MCF 10A (cell line): Measurements from ENCODE around the gene CCDC110. TPM values are rescaled to one million over a fixed set of nuclear protein-coding genes. Genes with fewer than 3 reads are reported as not detected.
"Not testable (repeated sequence)": the region's sequence is repeated elsewhere in the genome, so short reads cannot be mapped to it uniquely, and the experiment has no call there.

Experiments
- BruUV-seq: library from RNA; stranded (reverse); fragments of 400-500 nt; replicated peaks from 2 replicates; lab custom pipeline; 2021; lab: Mats Ljungman, UMichigan
- CTCF ChIA-PET: fragments of 300-600 bp; sonication (Branson Sonifier 250); formaldehyde crosslinking; extraction: SDS; loops from one replicate; lab custom pipeline; 2021; ENCODE audit warnings: antibody characterized with exemption, inconsistent platforms; lab: Yijun Ruan, JAX
- POLR2A ChIA-PET: fragments of 300-600, 350-650 bp; sonication (Branson Sonifier 250); formaldehyde crosslinking; extraction: SDS; loops from one replicate; lab custom pipeline; 2020; ENCODE audit warnings: antibody characterized with exemption, inconsistent platforms; lab: Yijun Ruan, JAX
- DNase-seq: peaks from one replicate; pipeline ENCODE4 v3.0.0-alpha.2; 2018; ENCODE audit not compliant: unreplicated experiment
- H3K27ac Mint-ChIP-seq: one replicate; pipeline ENCODE4 v1.8.0; 2022; ENCODE audit warnings: mild to moderate bottlenecking, low read depth, mixed read lengths; ENCODE audit not compliant: unreplicated experiment
- H3K27me3 Mint-ChIP-seq: one replicate; pipeline ENCODE4 v1.8.0; 2022; ENCODE audit warnings: mixed read lengths; ENCODE audit not compliant: insufficient read depth, unreplicated experiment
- H3K36me3 Mint-ChIP-seq: one replicate; pipeline ENCODE4 v1.8.0; 2022; ENCODE audit warnings: mild to moderate bottlenecking, moderate library complexity, mixed read lengths; ENCODE audit not compliant: insufficient read depth, unreplicated experiment
- H3K4me1 Mint-ChIP-seq: one replicate; pipeline ENCODE4 v1.8.0; 2022; ENCODE audit warnings: mixed read lengths; ENCODE audit not compliant: insufficient read depth, unreplicated experiment
- H3K4me3 Mint-ChIP-seq: one replicate; pipeline ENCODE4 v1.8.0; 2022; ENCODE audit warnings: mild to moderate bottlenecking, moderate library complexity, mixed read lengths; ENCODE audit not compliant: unreplicated experiment
- H3K9me3 Mint-ChIP-seq: one replicate; pipeline ENCODE4 v1.8.0; 2022; ENCODE audit warnings: mixed read lengths; ENCODE audit not compliant: unreplicated experiment
- intact Hi-C: fragments of 100-400 bp; cut with micrococcal nuclease; formaldehyde crosslinking; loops from 2 replicates; pipeline ENCODE4 v1.14.1; 2022
- total RNA-seq: library from RNA; stranded (reverse); gene quantifications from 2 replicates; pipeline ENCODE4 v1.2.3, GENCODE V29; 2022
- TF ChIP-seq, protein P1 (sequence below): fragments of 200-600 bp; IDR thresholded peaks from one replicate; pipeline ENCODE4 v1.8.0; 2022; ENCODE audit warnings: antibody characterized with exemption, mild to moderate bottlenecking; ENCODE audit not compliant: unreplicated experiment

The CCDC110 gene
- total RNA-seq, 1 experiment from 2014 or later, result not detected

DNA sequence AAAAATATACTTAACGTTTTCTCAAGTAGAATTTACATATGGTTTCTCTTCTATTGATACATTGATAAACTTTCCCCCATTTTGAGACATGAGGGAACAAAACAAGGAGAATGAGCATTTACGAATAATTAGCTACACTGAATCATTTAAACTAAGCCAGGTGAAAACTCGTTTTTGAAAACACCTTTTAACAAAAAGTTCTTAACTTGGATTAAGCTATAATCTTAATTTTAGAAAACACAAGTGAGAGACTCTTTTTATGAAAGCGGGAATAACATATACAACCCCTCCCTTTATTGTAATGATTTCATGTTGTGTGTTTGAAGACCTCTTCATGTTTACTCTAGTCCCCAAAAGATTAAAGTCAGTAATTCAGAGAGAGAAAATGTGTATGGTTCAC, 43.7 kb upstream of the CCDC110 start:
- ChIA-PET POLR2A (no interaction called here), CTCF (no interaction called here)
- Mint-ChIP-seq H3K27me3 (no peaks in the 10 kb centered on the region), H3K27ac (no peak overlapping the region), H3K4me1 (no peaks in the 10 kb centered on the region), H3K9me3 (no peaks in the 10 kb centered on the region), H3K4me3 (no peak overlapping the region), H3K36me3 (no peaks in the 10 kb centered on the region)
- DNase-seq, result no peak
- intact Hi-C loops, result no loop called here
- TF ChIP-seq, protein P1, sequence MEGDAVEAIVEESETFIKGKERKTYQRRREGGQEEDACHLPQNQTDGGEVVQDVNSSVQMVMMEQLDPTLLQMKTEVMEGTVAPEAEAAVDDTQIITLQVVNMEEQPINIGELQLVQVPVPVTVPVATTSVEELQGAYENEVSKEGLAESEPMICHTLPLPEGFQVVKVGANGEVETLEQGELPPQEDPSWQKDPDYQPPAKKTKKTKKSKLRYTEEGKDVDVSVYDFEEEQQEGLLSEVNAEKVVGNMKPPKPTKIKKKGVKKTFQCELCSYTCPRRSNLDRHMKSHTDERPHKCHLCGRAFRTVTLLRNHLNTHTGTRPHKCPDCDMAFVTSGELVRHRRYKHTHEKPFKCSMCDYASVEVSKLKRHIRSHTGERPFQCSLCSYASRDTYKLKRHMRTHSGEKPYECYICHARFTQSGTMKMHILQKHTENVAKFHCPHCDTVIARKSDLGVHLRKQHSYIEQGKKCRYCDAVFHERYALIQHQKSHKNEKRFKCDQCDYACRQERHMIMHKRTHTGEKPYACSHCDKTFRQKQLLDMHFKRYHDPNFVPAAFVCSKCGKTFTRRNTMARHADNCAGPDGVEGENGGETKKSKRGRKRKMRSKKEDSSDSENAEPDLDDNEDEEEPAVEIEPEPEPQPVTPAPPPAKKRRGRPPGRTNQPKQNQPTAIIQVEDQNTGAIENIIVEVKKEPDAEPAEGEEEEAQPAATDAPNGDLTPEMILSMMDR, result no peak
- no TSS peak for BruUV-seq

DNA sequence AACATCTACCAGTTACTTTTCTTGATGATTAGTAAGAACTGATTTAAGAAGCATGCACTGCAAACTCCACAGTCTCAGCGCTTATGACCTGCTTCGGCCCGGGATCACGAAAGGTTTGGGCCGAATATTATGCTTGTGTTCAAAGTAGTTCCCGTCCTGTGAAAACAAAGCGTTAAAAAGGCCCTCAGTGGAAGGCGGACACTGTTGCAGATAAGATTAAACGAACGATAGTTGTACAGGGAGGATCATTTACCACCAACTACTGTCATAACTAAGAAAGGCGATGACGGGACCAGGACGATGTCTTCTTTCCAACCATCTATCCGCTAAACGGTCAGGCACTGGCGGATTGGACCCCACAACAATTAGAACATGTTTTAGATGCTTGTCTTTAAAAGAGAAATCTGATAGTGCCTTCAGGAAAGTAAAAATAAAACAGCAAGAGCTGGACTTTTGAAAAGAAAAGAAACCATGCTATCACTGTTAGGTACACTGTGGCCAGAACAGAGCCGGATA, 42.7 kb upstream of the CCDC110 start:
- Mint-ChIP-seq H3K36me3 (no peaks in the 10 kb centered on the region), H3K9me3 (no peaks in the 10 kb centered on the region), H3K27me3 (no peaks in the 10 kb centered on the region), H3K4me3 (no peak overlapping the region), H3K4me1 (no peaks in the 10 kb centered on the region), H3K27ac (no peak overlapping the region)
- DNase-seq, result no peak
- TF ChIP-seq, protein P1, result no peak
- ChIA-PET CTCF (no interaction called here), POLR2A (interaction anchor here (0.6 kb wide), 1 partner anchor 229 kb away, joined by 3 read pairs; no protein-coding TSS in a partner anchor)
- intact Hi-C loops, result no loop called here
- BruUV-seq, result no TSS peak

DNA sequence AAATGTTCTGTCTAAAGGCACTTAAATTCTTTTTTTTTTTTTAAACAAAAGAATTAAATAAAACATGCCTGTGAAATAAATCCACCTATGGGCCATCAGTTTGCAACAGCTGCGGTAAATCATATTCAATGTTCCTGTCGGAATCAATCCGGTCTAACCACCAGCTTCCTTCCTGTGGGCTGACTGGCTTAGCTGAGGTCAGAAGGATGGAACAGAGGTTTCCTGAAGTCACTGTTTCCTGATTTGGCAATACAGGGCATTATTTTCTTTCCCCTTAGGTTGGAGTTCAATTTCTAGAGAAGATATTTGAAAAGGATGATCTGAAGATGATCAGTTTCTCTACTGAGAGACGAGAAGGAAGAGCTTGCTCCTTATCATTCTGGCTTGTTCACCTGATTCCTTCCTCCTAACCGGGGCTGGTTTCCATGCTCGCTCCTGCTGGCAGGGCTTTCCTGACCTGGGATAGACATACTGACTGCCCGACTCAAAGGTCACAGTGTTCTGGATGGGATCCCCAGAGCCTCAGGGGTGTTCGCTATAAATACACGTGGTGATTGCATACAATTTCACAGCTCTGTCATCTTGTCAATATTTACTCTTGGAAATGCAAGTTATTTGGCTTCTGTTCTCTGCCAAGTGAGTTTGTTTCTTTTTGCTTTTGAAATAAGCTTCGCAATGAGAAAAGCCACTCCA, 42.1 kb upstream of the CCDC110 start:
- Mint-ChIP-seq H3K36me3 (no peaks in the 10 kb centered on the region), H3K9me3 (no peaks in the 10 kb centered on the region), H3K4me1 (peaks cover under 1% of the 10 kb centered on the region), H3K27ac (no peak overlapping the region), H3K4me3 (no peak overlapping the region), H3K27me3 (no peaks in the 10 kb centered on the region)
- intact Hi-C loops, result no loop called here
- ChIA-PET CTCF (interaction anchor here (0.6 to 0.9 kb wide), 2 partner anchors 39 to 513 kb away, joined by 3 read pairs; no protein-coding TSS in a partner anchor), POLR2A (interaction anchor here (0.6 kb wide), 1 partner anchor 230 kb away, joined by 3 read pairs; no protein-coding TSS in a partner anchor)
- no peak for DNase-seq
- BruUV-seq, result no TSS peak
- TF ChIP-seq, protein P1, result no peak

DNA sequence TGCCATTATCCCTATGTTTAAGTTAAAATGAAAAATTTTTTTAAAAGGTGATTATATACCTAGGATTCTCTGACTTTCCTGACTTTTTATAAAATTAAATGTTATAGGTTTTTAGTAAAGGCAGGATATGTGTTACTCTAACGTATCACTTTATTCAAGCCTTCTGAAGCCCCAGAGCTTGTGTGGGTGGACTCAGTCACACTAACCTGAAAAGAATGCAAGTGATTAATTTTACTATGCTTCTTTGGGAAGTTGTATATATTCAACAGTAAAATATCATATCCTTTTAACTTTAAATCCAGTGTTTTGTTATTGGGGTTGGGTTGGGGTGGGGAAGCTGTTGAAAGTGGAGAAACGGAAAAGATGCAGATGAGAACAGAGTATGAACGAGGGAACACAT, 41.0 kb upstream of the CCDC110 start:
- ChIA-PET POLR2A (no interaction called here), CTCF (no interaction called here)
- H3K4me3 Mint-ChIP-seq, result no peak overlapping the region
- intact Hi-C loops, result no loop called here
- TF ChIP-seq, protein P1, result no peak
- BruUV-seq, result no TSS peak
- H3K27ac Mint-ChIP-seq, result no peak overlapping the region
- peaks cover 6% of the 10 kb centered on the region for H3K4me1 Mint-ChIP-seq
- H3K9me3 Mint-ChIP-seq, result no peaks in the 10 kb centered on the region
- H3K27me3 Mint-ChIP-seq, result no peaks in the 10 kb centered on the region
- no peak for DNase-seq
- H3K36me3 Mint-ChIP-seq, result no peaks in the 10 kb centered on the region

DNA sequence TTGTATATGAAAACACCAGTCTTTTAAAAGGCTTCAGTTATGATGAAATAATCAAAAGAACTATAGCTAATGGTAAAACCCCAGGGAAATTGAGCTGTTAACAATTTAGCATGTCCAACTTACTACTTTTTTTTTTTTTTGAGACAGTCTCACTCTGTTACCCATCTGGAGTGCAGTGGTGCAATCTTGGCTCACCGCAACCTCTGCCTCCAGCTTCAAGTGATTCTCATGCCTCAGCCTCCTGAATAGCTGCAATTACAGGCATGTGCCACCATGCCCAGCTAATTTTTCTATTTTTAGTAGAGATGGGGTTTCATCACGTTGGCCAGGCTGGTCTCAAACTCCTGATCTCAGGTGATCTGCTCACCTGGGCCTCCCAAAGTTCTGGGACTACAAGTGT, 39.7 kb upstream of the CCDC110 start:
- H3K27me3 Mint-ChIP-seq, intact Hi-C loops, H3K27ac Mint-ChIP-seq, BruUV-seq, H3K4me3 Mint-ChIP-seq, H3K36me3 Mint-ChIP-seq, H3K4me1 Mint-ChIP-seq, H3K9me3 Mint-ChIP-seq: not testable (repeated sequence)
- CTCF ChIA-PET, result interaction anchor here (0.7 kb wide), 1 partner anchor 373 kb away, joined by 3 read pairs; no protein-coding TSS in a partner anchor
- peak; percentile 28 for DNase-seq
- POLR2A ChIA-PET, result interaction anchor here (0.6 kb wide), 1 partner anchor 65 kb away, joined by 3 read pairs; no protein-coding TSS in a partner anchor
